Activated T-helper 1 cell treated with Interleukin-2 at 50 U/mL for 16 hours (primary cell): ENCODE results near the gene DNAH9.
"Not testable (repeated sequence)": the region's sequence is repeated elsewhere in the genome, so short reads cannot be mapped to it uniquely, and the experiment has no call there.

Experiments
- DNase-seq: peaks from one replicate; pipeline ENCODE4 v3.0.0-alpha.2; 2020; ENCODE audit warnings: low read depth

The DNAH9 gene

DNA sequence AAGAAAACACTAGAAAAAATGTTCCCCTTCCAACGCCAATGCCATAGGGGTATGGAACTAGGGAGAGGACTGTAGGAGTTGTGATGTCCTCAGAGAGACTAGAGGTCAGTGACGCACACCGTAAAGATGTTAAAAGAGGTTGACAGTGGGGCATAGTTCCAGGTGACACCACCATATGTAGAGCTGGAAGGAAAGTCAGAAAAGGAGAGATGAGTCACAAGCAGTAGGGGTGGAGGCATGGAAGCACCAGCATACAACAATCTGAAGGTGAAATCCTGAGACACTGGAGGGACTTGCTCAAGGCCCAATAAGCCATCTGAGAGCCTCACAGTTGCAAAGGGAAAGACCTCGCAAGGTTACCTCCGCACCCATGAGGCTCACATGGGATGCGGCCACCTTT lies 323.0 kb downstream of the DNAH9 start:
- DNase-seq: no peak

DNA sequence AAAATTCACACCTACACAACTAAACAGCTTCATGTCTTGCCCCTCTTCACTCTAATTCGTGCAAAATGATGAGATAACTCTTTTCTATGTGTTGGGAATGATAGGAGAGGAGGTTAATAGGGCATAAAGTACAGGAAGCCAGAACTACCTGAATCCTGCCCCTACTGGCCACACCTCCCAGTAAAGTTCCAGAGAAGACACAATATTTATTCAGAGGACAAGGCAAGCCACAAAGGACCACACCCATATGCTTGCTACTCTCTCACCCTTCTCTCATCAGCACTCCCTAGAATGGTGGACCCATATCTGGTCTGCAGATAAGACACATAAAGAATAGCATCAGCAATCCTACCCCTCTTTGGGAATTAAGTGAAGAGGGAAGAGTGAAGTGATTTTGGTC lies 324.4 kb downstream of the DNAH9 start:
- no peak for DNase-seq

DNA sequence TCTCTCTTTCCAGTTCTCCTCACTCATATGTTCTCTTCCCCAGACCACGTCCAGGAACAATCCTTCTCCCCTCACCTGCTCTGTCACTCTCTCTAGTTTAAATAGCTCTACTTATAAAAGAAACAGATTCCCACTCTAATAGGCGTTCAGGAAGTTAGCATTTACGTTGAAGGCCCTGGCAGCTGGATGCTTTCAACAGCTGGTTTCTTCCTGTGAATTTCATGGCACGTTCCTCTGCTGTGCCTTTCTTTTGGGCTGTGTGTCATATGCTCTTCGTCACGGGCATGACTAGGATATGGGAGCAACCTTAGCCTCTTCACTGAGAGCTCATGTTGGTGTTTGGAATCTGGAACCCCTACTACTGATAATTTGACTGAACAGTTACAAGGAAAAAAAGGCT lies 325.8 kb downstream of the DNAH9 start:
- no peak for DNase-seq

DNA sequence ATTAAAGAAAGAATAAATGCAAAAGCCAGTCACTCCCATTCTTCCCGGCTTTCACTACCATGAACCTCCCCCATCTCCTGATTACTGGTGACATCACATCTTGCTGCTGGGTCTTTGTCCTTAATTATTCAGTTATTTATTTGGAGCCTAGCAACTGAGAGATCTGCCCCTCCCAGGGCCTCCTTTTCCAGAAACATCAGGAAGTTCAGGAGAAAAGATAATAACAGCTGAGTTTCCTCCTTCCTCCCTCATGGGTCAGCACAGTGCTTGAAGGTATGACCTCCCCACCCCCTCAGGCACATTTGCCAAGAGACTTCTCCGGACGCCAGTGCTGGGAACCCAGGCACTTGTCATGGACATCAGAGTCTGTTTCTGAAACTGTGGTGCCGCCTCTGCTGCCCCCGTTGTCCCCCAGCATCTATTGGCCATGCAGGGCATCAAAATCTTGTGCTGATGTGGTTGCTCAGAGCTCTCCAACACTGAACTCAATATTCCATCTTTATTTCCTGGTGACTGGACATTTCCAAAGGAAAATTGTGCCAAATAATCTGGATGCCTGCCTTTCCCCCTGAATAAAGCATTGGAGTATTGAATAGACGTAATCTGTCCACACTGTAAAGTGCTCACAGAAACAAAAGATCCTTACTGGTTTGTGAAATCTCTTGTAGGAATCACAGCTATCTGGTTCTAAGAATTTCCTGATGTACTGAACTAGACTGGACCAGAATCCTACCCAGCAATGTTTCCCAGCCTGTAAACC lies 327.2 kb downstream of the DNAH9 start:
- DNase-seq: no peak

DNA sequence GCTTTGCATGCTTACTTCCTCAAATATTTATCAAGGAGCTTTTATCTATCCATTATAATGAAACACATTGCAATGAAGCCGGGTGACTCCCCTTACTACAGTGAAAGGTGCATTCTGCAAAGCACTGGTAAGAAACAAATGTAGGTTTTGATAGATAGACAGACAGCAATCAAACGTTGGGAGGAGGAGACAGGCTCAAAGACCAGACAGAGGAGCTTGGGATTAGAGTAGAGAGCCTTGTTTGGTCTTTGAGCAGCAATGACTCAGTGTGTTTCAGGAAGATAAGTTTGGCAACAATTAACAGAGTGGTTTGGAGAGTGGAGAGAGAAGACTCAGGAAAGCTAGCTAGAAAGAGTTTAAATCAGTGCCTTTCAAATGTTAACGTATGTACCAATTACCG lies 330.2 kb downstream of the DNAH9 start:
- no peak for DNase-seq

DNA sequence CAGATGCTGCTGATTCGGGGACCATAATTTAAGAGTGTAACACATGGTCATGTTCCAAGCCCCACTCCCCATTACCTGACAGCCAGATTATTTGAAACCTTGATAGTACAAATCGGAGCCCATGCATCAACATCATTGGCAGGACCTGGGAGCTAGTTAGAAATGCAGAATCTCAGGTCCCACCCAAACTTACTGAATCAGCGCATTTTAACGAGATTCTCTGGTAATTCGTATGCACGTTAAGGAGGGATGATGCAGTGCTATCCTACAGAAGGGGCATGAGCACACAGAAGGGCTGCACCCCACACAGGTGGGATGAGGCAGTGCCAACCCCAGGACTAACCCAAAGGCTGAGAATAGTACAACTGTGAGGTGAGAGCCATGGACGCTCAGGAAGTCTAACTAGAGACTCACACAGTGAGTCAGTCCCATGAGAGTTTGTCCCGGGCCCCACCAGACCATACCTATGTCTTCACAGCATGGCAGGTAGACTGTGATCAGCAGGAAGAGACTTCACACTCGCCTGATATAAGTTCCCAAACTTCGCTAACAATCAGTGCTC lies 334.1 kb downstream of the DNAH9 start:
- no peak for DNase-seq

DNA sequence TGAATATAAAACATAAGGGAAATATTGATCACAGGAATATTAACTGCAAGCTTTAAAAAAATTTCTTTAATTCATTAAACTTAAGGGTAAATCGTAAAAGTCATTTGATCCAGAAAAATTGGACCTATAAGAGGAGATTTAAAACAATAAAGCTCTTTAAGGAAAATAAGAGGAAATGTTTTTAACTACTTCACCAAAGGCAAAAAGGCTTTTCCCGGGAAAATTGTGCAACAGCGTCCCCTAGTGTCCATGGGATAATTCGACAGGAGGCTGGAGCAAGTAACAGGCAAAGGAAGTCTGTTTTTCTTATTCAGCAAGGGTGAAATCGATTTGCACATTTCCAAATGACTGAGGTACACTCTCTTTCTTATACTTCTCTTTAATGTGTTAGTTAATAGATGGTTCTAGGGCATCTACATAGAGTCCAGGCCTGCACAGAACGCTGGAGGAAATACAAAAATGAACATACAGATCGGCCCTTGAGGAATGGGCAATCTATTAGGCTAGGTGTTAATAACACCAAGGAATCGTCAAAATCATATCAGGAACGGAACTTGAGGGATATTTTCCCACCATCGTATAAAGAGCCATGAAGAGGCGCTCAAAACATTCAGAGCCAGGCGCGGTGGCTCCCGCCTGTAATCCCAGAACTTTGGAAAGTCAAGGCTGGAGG lies 337.6 kb downstream of the DNAH9 start:
- no peak for DNase-seq

DNA sequence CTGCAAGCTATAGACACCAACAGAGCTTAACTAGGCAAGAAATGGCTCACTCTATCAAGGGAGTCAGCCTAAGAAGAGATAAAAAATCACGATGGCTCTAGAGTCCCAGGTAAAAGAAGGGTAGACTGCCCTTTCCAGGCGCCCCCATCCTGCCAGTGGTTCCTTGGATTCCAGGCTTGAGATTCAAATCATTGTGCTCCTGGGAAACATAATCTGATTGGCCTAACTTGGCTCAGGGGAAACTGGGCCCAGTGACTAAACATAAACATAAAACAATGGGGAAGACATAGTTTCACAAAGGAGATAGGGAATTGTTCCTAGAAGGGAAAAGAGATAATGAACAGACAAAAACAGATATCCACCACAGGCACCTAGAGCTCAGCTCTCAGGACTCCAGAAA lies 342.6 kb downstream of the DNAH9 start:
- DNase-seq: no peak

DNA sequence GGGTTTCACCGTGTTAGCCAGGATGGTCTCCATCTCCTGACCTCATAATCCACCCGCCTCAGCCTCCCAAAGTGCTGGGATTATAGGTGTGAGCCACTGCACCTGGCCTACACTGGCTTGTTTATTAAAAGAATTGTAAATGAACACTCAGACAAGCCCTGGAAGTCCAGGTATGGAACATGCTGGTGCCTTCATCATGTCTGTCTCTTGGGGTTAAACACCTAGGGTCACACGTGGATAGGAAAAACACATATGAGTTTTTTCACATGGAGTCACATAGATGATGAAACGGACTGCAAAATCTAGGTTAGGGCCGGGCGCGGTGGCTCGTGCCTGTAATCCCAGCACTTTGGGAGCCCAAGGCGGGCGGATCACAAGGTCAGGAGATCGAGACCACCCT lies 344.8 kb downstream of the DNAH9 start:
- DNase-seq: not testable (repeated sequence)

DNA sequence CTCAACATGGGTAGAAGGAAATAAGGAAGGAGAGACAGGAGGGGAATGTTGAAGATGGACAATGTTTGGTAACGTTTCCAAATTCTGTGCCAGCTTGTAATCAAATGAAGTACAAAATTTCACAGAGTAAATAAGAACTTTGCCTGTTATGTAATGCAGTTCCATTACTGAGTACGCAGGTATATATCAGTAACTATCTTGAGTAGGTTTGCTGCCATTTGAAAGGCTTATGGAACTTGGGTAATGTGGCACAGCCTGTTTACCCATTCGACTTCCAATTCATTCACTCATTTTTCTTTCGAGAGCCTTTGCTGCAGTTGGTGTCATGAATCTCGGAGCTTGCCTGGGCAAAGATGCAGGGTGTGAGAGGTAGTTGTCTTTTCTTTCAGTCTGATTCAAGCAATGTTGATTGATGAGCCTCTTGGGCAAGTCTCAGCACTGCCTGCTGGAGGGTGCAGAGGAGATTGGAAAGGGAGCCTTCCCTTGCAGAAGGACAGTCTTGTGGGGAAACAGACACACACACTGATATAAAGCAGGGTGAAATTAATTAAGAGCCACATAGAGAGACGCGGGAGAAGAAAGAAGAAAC lies 345.6 kb downstream of the DNAH9 start:
- DNase-seq: no peak

DNA sequence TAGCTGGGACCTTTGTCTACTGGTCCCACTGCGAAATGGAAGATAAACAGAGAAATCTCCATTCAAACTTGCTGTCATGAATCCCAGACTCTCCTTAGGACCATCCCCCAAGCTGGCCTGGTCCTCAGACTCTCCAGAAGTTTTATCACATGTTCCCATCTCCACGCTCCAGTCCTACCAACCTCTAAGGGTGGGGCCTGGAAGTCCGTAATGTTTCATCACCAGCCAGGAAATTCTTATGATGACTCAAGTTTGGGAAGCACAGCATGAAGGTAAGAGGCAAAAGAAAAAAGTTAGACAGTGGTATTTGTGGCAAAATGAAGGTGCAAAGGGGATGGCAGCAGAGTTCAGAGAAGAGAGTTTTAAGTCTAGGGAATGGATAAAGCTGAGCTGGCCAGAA lies 346.3 kb downstream of the DNAH9 start:
- no peak for DNase-seq

DNA sequence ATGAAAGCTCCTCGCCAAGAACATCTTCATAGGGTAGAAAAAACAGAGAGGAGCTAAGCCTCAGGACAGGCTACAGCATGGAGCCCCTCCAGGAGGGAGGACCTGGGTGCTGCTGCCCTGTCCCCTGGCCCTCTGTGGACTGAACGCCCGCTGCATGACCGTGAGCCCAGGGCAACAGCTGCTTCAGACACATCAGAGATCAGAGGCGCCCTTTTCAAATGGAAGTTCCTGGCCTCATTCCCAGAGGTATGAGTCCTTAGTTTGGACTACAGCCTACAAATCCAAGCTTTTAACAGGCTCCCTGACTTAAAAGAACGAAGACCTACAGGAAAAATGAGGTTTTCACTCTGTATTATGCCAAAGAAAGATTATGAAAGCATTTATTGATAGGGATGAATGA lies 350.5 kb downstream of the DNAH9 start:
- DNase-seq: no peak

DNA sequence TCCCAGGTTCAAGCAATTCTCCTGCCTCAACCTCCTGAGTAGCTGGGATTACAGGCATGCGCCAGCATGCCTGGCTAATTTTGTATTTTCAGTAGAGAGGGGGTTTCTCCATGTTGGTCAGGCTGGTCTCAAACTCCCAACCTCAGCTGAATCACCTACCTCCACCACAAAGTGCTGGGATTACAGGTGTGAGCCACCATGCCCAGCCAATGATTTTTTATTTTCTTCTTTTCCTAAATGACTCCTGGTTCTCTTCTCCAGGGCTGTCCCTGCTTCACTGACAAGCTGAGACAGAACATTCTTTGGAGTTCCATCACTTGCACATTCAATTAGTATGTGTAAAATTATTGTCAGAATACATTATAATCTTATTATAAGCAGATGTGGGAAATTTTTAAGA lies 351.3 kb downstream of the DNAH9 start:
- DNase-seq: not testable (repeated sequence)

DNA sequence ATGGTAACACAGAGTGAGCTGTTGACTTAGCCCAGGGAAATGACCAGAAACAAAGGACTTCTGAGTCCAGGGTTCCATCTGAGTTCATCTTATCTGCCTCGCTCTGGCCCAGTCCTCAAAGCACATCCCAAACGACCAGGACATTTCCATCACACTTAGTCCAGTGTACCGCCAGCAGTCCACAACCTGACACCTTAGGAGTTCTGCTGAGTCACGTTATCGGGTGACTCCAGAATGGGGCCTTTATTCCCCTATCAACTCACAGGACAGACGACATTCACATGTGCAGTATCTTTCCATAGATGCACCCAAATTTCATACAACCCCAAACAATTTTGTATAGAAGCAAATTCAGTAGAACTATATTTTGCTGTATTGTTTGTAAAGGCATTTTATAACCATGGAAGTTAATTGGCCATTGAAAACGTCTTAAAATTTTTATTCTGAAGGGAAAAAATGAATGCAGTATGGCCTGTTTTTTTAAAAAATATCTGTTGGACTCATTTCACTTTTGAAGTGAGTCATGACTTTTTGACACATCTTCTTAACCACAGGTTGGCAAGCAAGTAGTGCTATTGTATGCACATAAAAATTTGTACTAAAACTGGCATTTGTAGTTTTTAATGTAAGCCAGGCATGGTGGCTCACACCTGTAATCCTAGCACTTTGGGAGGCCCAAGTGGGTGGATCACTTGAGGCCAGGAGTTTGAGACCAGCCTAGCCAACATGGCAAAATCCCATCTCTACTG lies 352.7 kb downstream of the DNAH9 start:
- no peak for DNase-seq

DNA sequence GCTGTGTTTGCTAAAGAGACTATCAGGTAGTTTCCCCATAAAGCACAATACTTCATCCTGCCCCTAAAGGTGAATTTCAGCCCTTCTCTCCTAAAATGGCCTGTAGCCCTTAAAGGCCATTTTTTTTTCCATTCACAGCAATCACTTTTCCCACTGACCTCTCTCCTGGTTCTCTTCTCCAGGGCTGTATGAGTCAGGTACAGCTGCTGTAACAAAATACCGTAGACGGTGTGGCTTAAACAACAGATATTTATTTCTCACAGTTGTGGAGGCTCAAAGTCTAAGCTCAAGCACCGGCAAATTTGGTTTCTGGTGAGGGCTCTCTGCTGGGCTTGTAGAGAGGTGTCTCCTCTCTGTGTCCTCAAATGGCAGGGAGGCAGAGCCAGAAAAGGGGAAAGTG lies 354.3 kb downstream of the DNAH9 start:
- DNase-seq: no peak

DNA sequence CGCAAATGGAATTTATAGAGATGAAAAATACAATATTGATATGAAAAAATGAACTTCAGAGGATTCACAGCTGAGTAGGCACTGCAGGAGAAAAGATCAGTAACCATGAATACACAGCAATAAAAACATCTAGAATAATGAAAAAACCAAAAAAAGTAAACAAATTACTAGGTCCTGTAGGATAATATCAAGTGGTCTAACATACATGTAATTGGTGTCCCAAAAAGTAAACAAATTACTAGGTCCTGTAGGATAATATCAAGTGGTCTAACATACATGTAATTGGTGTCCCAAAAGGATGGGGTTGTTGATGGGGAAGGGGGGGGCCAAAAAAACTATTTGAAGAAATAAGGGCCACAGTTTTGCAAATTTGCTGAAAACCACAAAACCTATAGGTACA lies 355.7 kb downstream of the DNAH9 start:
- no peak for DNase-seq

DNA sequence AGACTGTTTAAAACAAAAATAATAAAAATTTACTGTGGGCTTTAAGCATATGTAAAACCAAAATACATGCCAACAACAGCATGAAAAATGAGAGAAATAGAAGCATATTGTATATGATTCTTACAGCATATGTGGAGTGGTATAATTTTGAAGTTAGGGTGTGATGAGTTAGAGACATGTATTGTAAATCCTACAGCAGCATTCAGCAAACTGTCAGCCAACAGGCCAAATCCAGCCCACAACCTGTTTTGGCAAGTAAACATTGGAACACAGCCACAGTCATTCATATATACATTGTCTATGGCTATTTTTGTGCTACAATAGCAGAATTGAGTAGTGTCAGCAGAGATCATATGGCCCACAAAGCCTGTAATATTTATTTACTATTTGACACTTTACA lies 356.7 kb downstream of the DNAH9 start:
- DNase-seq: no peak

DNA sequence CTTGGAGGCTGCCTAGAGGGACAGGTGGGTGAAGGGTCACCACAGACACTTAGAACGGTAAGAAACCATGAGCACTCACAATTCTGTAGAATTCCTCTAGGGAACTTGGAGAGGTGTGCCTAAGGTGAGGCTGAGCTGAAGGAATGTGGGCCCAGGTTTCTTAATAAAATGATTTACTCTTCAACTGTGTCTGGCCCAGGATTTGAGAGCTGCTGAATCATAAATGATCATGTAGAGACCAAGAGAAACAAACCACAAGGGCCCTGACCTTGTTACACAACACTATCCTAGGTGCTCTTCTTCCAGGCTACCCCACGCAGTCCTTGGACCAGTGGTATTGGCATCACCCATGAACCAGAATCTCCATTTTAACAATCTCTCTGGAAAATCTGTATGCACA lies 371.3 kb downstream of the DNAH9 start:
- DNase-seq: no peak

DNA sequence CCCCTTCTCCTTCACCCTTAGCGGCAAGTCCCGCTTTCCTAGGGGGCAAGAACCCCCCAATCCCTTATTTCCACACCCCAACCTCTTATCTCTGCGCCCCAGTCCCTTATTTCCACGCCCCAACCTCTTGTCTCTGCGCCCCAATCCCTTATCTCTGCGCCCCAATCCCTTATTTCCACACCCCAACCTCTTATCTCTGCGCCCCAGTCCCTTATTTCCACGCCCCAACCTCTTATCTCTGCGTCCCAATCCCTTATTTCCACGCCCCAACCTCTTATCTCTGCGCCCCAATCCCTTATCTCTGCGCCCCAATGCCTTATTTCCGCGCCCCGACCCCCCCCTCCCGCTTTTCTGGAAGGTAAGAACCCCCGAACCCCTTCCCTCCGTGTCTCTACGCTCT lies 374.5 kb downstream of the DNAH9 start:
- not testable (repeated sequence) for DNase-seq

DNA sequence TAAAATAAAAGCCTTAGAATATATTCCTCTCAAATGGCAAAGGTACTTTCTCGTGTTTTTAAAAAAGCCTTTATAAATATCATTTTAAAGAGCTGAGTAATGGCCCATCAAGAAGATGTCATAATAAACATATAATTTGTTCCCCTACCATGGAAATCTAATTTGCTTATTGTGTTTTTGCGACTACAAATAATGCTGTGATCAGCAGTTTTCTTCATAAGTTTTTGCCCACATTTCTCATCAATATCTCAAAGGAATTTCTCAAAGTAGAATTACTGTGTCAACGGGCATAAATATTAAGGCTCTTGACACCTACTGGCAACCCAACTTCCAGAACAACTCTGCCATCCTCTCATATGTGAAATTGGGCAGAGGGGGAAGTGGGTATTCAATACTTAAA lies 381.5 kb downstream of the DNAH9 start:
- DNase-seq: no peak

DNA sequence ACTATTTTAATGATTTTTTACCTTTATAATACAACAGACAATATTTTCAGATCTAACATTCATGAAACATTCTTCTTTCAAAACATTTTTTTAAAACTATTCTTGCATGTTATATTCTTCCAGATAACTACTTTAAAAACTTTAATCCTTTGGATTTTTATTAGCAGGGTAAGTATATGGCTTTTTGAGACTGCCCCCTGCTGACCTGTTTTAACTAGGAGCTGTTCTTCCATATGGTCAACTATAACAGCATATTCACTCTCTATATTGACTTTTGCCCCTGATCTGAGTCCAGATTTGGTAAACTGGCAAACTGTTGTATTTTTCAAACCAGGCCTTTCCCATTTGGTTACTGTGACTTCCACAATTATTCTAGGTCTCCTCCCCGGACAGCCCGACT lies 382.5 kb downstream of the DNAH9 start:
- DNase-seq: no peak

DNA sequence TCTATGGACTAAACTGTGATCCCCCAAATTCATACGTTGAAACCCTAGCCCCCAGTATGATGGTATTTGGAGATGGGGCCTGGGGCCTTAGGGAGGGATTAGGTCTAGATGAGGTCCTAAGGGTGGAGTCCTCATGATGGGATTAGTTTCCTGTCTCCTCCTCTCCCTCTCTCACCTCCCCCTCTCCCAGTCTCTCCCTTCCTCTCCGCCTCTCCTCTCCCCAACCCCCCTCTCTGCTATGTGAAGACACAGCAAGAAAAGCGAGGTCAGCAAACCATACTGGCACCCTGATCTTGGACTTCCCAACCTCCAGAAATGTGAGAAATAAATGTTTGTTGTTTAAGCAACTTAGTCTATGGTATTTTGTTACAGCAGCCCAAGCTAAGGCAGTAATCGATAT lies 383.6 kb downstream of the DNAH9 start:
- DNase-seq: no peak
